HG02973 (cell line): Measurements from ENCODE around the gene DHX58.

Experiments used
- ATAC-seq: cut with Tn5 transposase; IDR thresholded peaks from one replicate; pipeline ENCODE4 v1.9.1; 2021; ENCODE audit warnings: moderate library complexity; ENCODE audit not compliant: unreplicated experiment

DHX58 gene

GRCh38 chr17:42130310-42130936 lies 17.9 kb upstream of the DHX58 start:
- no peak for ATAC-seq

DNA sequence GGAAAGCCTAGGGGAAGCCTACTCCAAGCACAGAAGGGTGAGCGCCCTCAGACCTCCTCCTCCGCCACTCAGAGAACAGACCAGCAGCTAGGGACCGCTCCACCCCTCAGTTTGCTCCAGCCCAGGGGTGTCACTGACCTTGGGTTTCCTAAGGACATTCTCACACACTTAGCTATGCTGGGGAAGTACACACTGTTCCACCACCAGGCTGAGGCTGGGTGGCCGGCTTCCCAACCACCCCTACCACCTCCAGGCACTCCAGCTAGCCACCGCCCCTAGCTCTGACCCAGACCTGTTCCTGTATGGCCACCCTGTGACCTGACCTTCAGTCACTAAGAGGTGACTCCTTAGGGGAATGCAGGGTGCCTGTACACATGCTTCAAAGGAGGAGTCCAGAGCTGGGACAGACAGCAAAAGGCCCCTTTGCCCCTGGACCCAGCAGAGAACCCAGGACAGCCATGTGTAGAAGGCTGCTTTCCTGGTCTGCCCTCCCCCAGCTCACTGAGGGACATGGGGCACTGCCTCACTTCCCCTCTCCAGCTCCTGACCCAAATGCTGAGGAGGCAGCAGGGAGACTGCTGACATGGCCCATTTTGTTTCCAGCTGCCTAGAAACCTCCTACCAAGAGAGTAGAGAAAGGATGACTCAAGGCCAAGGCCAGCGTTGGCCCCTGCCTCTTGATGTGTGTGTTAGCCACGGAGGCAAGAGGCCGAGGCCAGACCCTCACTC lies 16.8 kb upstream of the DHX58 start:
- no peak for ATAC-seq

GRCh38 chr17:42127414-42127813 lies 14.9 kb upstream of the DHX58 start:
- no peak for ATAC-seq

GRCh38 chr17:42126836-42127235 lies 14.3 kb upstream of the DHX58 start:
- ATAC-seq: no peak

GRCh38 chr17:42125565-42125964 lies 13.1 kb upstream of the DHX58 start:
- no peak for ATAC-seq

GRCh38 chr17:42124256-42124655 lies 11.7 kb upstream of the DHX58 start:
- ATAC-seq: no peak

DNA sequence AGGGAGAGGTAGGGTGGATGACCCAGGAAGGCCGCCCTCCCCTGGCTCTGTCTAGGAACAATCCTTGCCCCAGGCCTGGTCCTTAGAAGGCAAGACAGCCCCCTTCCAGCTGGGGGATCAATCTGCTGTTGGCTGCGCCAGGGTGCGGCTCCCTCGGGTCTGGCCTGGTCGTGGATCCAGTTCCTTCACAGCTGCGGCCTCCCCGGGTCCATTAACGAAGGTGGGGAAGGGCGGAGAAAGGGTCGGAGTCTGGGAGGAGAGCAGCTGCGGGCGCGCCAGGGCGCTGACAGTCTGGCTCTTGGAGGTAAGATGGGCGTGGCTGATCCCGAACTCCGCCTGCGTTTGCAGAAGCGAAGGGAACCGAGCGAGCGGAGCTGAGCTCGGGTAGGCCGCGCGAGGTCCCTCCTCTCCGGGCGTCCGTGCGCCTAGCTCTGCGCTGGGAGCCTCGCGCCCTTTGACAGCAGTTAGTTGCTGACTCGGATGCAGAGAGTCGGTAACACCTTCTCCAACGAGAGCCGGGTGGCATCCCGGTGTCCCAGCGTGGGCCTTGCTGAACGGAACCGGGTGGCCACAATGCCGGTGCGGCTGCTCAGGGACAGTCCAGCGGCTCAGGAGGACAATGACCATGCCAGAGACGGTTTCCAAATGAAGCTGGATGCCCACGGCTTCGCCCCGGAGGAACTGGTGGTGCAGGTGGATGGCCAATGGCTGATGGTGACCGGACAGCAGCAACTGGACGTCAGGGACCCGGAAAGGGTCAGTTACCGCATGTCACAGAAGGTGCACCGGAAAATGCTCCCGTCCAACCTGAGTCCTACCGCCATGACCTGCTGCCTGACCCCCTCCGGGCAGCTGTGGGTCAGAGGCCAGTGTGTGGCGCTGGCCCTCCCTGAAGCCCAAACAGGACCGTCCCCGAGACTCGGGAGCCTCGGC lies 10.1 kb upstream of the DHX58 start, which contains the start of gene HSPB9:
TSS of gene HSPB9 (plus strand) at position 434 of the 933 bp plus-strand sequence. CDS start at position 481, 47 bp downstream.
- no peak for ATAC-seq

- ATAC-seq: peak; percentile 49
These were observed 8.6 kb upstream of the DHX58 start, which contains the start of gene KAT2A for GRCh38 chr17:42120770-42121769. KAT2A (minus strand) TSS chr17:42121367; CDS start chr17:42121304, 63 bp downstream.

DNA sequence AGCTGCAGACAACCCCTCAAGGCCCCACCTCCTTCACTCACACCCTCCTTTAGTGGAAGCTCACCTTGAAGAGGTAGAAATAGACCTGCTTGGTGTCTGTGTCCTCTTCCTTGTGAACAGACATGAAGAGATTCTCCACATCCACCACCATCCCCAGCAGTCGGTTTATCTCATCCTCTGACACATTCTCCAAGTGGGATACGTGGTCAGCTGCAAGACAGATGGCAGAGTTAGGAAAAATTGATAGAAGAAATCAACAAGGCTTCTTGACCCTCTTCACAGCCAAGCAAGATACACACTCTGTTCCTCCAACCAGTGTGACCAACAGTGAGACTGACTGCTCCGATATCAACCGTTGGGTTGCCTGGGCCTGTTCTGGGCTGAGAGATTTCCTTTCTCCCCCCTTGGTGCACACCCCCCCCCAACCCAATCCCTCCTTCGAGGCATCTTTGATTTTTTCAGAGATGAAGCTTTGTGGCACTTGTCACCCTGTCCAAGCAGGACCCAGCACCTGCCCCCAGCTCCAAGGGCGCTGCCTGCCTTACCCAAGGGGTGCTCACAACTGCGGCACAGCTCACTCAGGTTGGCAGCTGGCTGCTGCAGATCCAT lies 7.8 kb upstream of the DHX58 start:
- ATAC-seq: no peak

DNA sequence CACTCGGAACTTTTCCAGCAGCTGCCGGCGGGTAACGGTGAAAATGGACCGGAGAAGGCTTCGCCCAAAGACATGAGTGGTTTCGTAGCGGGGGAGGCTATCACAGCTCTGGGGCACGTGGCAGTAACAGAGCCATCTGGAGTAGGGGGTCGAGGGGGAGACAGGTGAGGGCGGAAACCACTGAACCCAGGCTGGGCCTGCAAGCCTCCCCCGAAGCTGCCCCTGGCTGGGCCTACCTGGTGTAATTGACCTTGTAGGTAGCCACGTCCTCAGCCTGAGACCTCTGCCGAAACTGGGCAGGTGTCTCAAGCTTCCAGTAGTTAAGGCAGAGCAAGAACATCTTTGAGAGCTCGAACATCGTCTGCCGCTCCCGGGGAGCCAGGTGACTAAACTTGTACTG lies 6.8 kb upstream of the DHX58 start:
- ATAC-seq: no peak

DNA sequence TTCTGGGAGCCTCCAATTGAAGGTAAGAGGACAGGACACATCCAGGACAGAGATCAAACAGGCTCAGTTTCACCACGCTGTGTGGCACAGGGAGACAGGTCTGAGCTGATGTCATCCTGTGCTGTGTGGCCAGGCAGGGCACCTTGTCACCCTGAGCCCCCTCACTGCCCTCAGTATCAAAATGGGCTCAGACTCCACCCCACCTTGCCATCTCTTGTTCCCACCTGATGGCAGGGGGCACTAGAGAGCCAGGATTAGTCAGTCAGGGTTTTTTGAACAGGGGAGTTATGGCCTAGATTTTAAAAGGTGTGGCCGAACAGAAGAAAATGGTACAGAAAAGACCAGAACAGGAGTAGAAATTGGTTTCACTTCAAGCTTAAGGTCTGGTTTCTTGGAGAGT lies 6.0 kb upstream of the DHX58 start:
- ATAC-seq: no peak

- ATAC-seq: no peak
These were observed 5.6 kb upstream of the DHX58 start for GRCh38 chr17:42118126-42118510.

DNA sequence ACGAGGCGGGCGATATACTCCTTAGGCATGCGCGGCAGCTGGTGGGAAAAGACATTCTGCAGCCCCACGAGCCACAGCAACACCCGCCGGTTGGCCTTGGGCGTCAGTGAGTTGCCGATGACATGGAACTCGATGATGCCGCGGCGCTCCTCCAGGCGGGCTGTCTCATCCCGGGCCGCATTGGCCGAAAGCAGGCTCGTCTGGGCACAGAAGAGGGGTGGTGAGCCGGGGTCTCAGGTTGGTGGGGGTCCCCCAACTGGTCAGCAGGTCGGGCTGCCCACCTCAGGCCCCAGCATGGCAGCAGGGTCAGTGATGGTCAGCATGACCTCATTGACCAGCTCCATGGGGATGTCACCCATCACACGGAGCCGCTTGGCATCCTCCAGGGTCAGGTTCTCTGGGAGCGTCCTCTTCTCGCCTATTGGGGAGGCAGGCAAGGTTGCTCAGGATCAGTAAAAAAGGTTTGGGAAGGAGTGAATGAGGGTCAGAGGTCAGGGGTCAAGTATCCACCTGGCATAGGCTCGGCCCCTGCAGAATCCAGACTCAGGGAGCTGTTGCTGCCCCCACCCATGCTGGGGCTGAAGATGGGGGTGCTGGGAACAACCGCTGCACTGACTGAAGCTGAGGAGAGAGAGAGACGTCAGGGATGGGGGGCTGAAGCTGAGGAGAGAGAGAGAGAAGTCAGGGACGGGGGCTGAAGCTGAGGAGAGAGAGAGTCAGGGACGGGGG lies 5.0 kb upstream of the DHX58 start:
- no peak for ATAC-seq

DNA sequence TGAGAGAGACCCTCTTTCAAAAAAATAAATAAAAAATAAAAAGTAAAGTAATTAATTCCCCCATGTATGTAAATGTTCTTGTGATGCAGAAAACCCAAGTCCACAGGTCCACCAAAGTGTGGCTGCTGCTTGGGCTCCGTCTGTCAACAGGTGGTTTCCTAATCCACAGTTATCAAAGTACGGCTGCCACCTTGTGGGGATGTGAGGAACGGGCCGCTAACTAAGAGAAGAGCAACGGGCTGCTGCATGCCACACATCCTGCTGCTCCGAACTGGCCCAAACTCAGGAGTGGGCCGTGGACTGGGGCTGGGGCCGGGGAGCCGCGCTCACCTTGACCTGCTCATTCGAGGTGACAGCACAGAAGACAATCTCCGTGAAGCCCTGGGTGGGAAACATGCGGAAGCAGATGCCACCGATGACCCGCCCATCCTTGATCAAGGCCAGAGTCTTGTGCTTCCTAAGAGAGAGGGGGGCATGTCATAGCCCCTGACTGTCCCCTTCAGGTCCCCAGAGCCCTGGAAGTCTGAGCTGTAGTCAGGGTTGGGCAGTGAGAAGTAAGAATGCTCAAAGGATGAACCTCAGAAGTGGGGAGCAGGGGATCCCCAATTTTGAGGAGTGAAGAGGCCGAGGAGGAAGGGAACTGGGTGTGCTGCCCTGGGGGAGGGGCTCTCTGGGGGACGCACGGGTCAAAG lies 4.3 kb upstream of the DHX58 start:
- peak; percentile 34 for ATAC-seq

DNA sequence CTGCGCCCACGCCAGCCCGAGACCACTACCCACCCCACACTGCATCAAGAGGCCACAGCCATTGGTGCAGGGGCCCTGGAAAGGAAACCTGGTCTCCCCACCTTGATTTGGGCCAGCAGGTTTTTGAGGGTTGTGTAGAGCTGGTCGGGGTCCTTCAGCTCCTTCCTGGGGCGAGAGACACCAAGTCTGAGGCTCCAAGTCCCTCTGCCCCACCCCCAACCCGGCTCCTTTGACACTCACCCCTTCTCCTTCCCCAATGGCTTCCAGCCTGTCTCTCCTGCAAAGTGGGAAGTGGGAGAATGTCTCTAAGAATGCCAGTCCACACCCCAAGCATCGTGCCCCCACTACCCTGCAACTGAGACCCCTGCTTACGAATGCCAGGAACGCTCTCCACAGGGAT lies 1.6 kb upstream of the DHX58 start:
- ATAC-seq: no peak

DNA sequence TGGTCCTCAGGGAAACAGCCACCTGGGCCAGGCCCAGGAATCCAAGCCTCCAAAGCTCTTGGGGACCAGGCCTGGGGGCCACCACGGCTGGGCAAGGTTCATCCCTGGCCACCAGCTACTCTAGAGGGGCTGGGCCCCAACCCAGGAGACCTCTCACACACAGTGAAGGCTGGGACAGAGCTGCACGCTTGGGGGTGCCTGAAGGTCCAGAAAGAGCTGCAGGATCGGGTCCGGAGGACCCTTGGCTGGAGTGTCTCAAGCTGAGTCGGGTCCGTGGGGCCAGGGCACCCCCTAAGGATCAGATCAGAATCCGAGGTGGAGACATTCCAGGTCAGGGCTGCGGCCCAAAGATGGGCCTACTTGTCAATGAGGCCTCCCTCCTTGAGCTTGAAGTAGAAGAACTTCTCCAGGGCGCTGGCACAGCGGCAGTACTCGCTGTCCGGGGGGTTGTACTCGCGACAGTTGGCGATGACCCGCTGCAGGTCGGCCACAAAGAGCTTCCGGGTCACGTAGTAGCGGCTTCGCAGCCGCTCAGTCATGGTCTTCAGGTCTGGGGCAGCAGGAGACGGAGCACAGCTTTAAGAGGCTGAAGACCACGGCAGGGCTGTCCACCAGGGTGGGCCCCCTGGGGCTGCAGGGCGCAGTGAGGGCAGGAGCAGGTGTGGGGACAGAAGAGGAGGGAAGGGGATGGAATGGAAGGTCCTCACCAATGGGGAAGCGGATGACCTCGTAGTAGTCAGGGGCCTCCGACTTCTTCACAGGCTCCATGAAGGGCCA lies 967 bp upstream of the DHX58 start:
- ATAC-seq: no peak

DNA sequence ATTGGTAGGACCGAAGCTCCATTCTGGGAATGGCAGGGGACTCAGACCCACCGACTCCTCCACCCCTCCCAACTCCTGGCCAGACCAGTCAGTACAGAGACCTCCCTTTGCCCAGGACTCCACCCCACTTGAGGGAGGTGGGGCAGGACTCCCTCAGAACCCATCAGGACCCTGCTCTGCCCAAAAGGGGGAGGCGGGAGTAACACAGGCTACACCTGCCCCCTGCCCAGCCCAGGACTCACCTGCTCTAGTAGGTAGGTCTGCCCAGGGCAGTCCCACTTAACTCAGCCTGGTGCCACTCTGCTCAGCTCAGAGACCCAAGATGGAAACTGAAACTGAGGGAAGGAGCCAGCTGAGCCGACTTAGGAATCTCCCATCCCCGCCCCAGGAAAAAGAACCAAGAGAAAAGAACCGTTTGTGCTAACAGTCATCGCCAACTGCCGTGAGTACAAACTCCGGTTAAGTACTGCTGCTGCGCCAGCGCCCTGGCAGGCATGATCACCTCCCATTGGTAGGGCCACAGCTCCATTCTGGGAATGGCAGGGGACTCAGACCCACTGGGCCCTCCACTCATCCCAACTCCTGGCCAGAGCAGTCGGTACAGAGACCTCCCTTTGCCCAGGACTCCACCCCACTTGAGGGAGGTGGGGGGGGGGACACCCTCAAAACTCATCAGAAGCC lies 503 bp downstream of the DHX58 start:
- peak; percentile 3 for ATAC-seq
